K562 (cell line): ENCODE data around the gene CSNK1D. TPM values are rescaled to one million over a fixed set of nuclear protein-coding genes. Genes with fewer than 3 reads are reported as not detected.
A peak's percentile ranks its signal among the peaks of the same experiment; 100 is the strongest.

ENCODE experiments used
- CXXC5 ChIP-seq: fragments of 250-450 bp; sonication (Bioruptor Pico); IDR thresholded peaks from 2 replicates; pipeline ENCODE4 v1.8.0; 2022; ENCODE audit warnings: inconsistent platforms, mild to moderate bottlenecking, moderate library complexity
- DEAF1 ChIP-seq: fragments of 450-650 bp; formaldehyde crosslinking; IDR thresholded peaks from 2 replicates; pipeline ENCODE4 v1.4.0; 2020; ENCODE audit warnings: mild to moderate bottlenecking, moderate library complexity
- JUND ChIP-seq, 2 experiments: IDR thresholded peaks; 2 replicates in 1 of 2; 3 replicates in 1 of 2; pipeline ENCODE4 v1.6.1; 2011; ENCODE audit warnings: borderline replicate concordance in 2 of 2, low read depth in 2 of 2, low read length in 2 of 2, improper control_type of control experiment in 1 of 2, missing biosample characterization in 1 of 2, missing genetic modification characterization in 1 of 2, missing genetic modification reagents in 1 of 2
- MAZ ChIP-seq, 2 experiments: fragments of 450-650 bp in 1 of 2; sonication (generic) in 1 of 2; formaldehyde crosslinking; IDR thresholded peaks in 1 of 2; conservative IDR thresholded peaks in 1 of 2; 2 replicates each; pipeline versions ENCODE4 v1.4.0 to v1.5.0; 2020; ENCODE audit warnings: mild to moderate bottlenecking in 1 of 2, missing genetic modification reagents in 1 of 2
- MIER1 ChIP-seq: fragments of 450-650 bp; IDR thresholded peaks from 2 replicates; pipeline ENCODE4 v1.6.1; 2016; ENCODE audit warnings: antibody characterized with exemption, mild to moderate bottlenecking, low read depth
- POLR2B ChIP-seq: fragments of 450-650 bp; IDR thresholded peaks from 2 replicates; pipeline ENCODE4 v1.6.1; 2018; ENCODE audit warnings: low read depth; ENCODE audit not compliant: partially characterized antibody
- POLR3G ChIP-seq: IDR thresholded peaks from 2 replicates; pipeline ENCODE4 v1.6.1; 2011; ENCODE audit not compliant: insufficient read length, insufficient replicate concordance; ENCODE audit errors: extremely low read depth
- SMARCA4 ChIP-seq: fragments of 450-650 bp; IDR thresholded peaks from 2 replicates; pipeline ENCODE4 v1.6.1; 2016
- ZNF583 ChIP-seq: fragments of 250-450 bp; sonication (Bioruptor Pico); IDR thresholded peaks from 2 replicates; pipeline ENCODE4 v1.4.0; 2020
- polyA plus RNA-seq, 8 experiments: library from polyadenylated mRNA; depleted of rRNA in 4 of 8; stranded (reverse) in 5 of 8; unstranded in 3 of 8; fragments of >200 nt; fragmentation: Nextera tagmentation in 2 of 8; fragmentation: Illumina TruSeq in 1 of 8; extraction: Ambion mirVana in 2 of 8; extraction: Trizol in 1 of 8; gene quantifications; 2 replicates each; pipeline versions ENCODE4 v1.2.1 to v1.2.3, GENCODE V29; 2011 to 2014; ENCODE audit warnings: inconsistent platforms in 1 of 8, missing spikeins in 1 of 8
- total RNA-seq, 7 experiments: library from RNA; depleted of rRNA in 6 of 7; stranded (reverse); fragments of >200 nt in 6 of 7; fragmentation: Illumina TruSeq in 2 of 7; extraction: Trizol in 2 of 7; gene quantifications; 2 replicates each; pipeline versions ENCODE4 v1.2.1 to v1.2.3, GENCODE V29; 2011 to 2021; ENCODE audit warnings: low replicate concordance in 1 of 7
- TF ChIP-seq, protein P1 (sequence below), 2 experiments: fragments of 450-650 bp in 1 of 2; sonication (generic) in 1 of 2; formaldehyde crosslinking; conservative IDR thresholded peaks; 2 replicates each; pipeline versions ENCODE4 v1.4.0 to v1.8.1; 2020 to 2022; ENCODE audit warnings: mild to moderate bottlenecking in 1 of 2, missing genetic modification reagents in 1 of 2
- TF ChIP-seq, protein P2 (sequence below), 2 experiments: fragments of 450-650 bp; conservative IDR thresholded peaks; 2 replicates each; pipeline ENCODE4 v1.6.1; 2017; ENCODE audit warnings: mild to moderate bottlenecking in 2 of 2, moderate library complexity in 2 of 2
- TF ChIP-seq, protein P3 (sequence below), 2 experiments: IDR thresholded peaks; 2 replicates each; pipeline ENCODE4 v1.6.1; 2012; ENCODE audit warnings: improper control_type of control experiment in 2 of 2, low read depth in 2 of 2, low read length in 2 of 2, borderline replicate concordance in 1 of 2
- TF ChIP-seq, protein P4 (sequence below): fragments of 450-650 bp; IDR thresholded peaks from 2 replicates; pipeline ENCODE4 v1.6.1; 2016; ENCODE audit warnings: antibody characterized with exemption
- TF ChIP-seq, protein P5 (sequence below), 3 experiments: IDR thresholded peaks in 2 of 3; conservative IDR thresholded peaks in 1 of 3; 2 replicates each; pipeline ENCODE4 v1.5.1; 2011 to 2012; ENCODE audit warnings: low read length in 3 of 3, mild to moderate bottlenecking in 3 of 3, control low read depth in 2 of 3, improper control_type of control experiment in 1 of 3, inconsistent platforms in 1 of 3, low read depth in 1 of 3, mixed read lengths in 1 of 3, moderate library complexity in 1 of 3; ENCODE audit not compliant: insufficient read depth in 2 of 3

The CSNK1D gene
- total and polyA plus RNA-seq, 9 of the 15 experiments (the other 6 are each of a cell fraction or from before 2014, with no cell fraction given) = 6.5 to 133 (median 41.3) TPM

- TF ChIP-seq, protein P1, sequence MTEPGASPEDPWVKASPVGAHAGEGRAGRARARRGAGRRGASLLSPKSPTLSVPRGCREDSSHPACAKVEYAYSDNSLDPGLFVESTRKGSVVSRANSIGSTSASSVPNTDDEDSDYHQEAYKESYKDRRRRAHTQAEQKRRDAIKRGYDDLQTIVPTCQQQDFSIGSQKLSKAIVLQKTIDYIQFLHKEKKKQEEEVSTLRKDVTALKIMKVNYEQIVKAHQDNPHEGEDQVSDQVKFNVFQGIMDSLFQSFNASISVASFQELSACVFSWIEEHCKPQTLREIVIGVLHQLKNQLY (CRISPR knock-in tag; conservative IDR thresholded peaks at IDR 0.05) = no peak
- TF ChIP-seq, protein P2, sequence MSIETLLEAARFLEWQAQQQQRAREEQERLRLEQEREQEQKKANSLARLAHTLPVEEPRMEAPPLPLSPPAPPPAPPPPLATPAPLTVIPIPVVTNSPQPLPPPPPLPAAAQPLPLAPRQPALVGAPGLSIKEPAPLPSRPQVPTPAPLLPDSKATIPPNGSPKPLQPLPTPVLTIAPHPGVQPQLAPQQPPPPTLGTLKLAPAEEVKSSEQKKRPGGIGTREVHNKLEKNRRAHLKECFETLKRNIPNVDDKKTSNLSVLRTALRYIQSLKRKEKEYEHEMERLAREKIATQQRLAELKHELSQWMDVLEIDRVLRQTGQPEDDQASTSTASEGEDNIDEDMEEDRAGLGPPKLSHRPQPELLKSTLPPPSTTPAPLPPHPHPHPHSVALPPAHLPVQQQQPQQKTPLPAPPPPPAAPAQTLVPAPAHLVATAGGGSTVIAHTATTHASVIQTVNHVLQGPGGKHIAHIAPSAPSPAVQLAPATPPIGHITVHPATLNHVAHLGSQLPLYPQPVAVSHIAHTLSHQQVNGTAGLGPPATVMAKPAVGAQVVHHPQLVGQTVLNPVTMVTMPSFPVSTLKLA (conservative IDR thresholded peaks at IDR 0.05) = peak in 1 of 2 experiments; percentile 74; a peak in 2 of 4 replicates
- TF ChIP-seq MIER1 = 0 out of 2 replicates have a peak, but pooled peaks have one; percentile 38
- TF ChIP-seq DEAF1 (CRISPR knock-in tag) = no peak
- 0 out of 2 replicates have a peak, but pooled peaks have one; percentile 36 for TF ChIP-seq SMARCA4
- TF ChIP-seq, protein P3, sequence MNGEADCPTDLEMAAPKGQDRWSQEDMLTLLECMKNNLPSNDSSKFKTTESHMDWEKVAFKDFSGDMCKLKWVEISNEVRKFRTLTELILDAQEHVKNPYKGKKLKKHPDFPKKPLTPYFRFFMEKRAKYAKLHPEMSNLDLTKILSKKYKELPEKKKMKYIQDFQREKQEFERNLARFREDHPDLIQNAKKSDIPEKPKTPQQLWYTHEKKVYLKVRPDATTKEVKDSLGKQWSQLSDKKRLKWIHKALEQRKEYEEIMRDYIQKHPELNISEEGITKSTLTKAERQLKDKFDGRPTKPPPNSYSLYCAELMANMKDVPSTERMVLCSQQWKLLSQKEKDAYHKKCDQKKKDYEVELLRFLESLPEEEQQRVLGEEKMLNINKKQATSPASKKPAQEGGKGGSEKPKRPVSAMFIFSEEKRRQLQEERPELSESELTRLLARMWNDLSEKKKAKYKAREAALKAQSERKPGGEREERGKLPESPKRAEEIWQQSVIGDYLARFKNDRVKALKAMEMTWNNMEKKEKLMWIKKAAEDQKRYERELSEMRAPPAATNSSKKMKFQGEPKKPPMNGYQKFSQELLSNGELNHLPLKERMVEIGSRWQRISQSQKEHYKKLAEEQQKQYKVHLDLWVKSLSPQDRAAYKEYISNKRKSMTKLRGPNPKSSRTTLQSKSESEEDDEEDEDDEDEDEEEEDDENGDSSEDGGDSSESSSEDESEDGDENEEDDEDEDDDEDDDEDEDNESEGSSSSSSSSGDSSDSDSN (IDR thresholded peaks at IDR 0.05; ENCODE audit: borderline replicate concordance in 1 of 2, low read depth in 2 of 2, low read length in 2 of 2) = peak; percentile 73 to 76; a peak in 1 of 4 replicates
- peak; percentile 70 for TF ChIP-seq POLR2B
- no peak for TF ChIP-seq POLR3G
- TF ChIP-seq CXXC5 = peak; percentile 62
- 0 out of 2 replicates have a peak, but pooled peaks have one; percentile 26 for TF ChIP-seq ZNF583 (CRISPR knock-in tag)
- TF ChIP-seq JUND (IDR thresholded peaks at IDR 0.05; ENCODE audit: borderline replicate concordance, low read depth, low read length) = peak; percentile 55; the same call in 1 of the 2 replicates
- no peak; the same call in 2 of the 3 replicates for TF ChIP-seq JUND (tag; IDR thresholded peaks at IDR 0.05; ENCODE audit: borderline replicate concordance, low read depth, low read length)
- TF ChIP-seq, protein P4, sequence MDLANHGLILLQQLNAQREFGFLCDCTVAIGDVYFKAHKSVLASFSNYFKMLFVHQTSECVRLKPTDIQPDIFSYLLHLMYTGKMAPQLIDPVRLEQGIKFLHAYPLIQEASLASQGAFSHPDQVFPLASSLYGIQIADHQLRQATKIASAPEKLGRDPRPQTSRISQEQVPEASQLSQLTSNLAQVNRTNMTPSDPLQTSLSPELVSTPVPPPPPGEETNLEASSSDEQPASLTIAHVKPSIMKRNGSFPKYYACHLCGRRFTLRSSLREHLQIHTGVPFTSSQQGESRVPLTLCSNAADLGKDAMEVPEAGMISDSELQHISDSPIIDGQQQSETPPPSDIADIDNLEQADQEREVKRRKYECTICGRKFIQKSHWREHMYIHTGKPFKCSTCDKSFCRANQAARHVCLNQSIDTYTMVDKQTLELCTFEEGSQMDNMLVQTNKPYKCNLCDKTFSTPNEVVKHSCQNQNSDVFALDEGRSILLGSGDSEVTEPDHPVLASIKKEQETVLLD = peak; percentile 41; the same call in 1 of the 2 replicates
- TF ChIP-seq, protein P5, sequence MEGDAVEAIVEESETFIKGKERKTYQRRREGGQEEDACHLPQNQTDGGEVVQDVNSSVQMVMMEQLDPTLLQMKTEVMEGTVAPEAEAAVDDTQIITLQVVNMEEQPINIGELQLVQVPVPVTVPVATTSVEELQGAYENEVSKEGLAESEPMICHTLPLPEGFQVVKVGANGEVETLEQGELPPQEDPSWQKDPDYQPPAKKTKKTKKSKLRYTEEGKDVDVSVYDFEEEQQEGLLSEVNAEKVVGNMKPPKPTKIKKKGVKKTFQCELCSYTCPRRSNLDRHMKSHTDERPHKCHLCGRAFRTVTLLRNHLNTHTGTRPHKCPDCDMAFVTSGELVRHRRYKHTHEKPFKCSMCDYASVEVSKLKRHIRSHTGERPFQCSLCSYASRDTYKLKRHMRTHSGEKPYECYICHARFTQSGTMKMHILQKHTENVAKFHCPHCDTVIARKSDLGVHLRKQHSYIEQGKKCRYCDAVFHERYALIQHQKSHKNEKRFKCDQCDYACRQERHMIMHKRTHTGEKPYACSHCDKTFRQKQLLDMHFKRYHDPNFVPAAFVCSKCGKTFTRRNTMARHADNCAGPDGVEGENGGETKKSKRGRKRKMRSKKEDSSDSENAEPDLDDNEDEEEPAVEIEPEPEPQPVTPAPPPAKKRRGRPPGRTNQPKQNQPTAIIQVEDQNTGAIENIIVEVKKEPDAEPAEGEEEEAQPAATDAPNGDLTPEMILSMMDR (IDR thresholded peaks at IDR 0.05 in 2 of 3, conservative IDR thresholded peaks at IDR 0.05 in 1 of 3; ENCODE audit: insufficient read depth in 2 of 3, low read depth in 1 of 3, low read length in 3 of 3) = 0 out of 6 replicates have a peak, but pooled peaks of 1 of the 3 experiments have one; percentile 9
- TF ChIP-seq MAZ (CRISPR knock-in tag; conservative IDR thresholded peaks at IDR 0.05 in 1 of 2, IDR thresholded peaks at IDR 0.05 in 1 of 2) = peak; percentile 64 to 88
These were observed 34.9 kb downstream of the CSNK1D start (continued) for GRCh38 chr17:82238472-82239201.
